ENCODE measurements around the gene ATXN1. TPM values are rescaled to one million over a fixed set of nuclear protein-coding genes. Genes with fewer than 3 reads are reported as not detected.

The ATXN1 gene
- polyA plus RNA-seq, 1 of the 3 experiments (the other 2 are of a cell fraction): 7.9 TPM

GRCh38 chr6:16413399-16413798, 347.9 kb downstream of the ATXN1 start (continued):
- TF ChIP-seq REST (IDR thresholded peaks at IDR 0.05; ENCODE audit: low read depth, low read length): no peak
- no peak for TF ChIP-seq FOXJ3 (CRISPR knock-in tag; IDR thresholded peaks at IDR 0.05)

GRCh38 chr6:16412982-16413381, 348.3 kb downstream of the ATXN1 start:
- H3K4me1 ChIP-seq (ENCODE audit: control insufficient read depth in 1 of 2, insufficient read depth in 2 of 2, low read depth in 1 of 2, low read length in 1 of 2): peaks cover 0 to 3% of the 10 kb centered on the region in 2 experiments; a peak in 1 of 4 replicates
- H3K4me2 ChIP-seq: no peak overlapping the region
- CTCF ChIA-PET: interaction anchor here (1.6 to 14.0 kb wide), 3 partner anchors 9 to 80 kb away, joined by 3 to 289 read pairs (median 9); no protein-coding TSS in a partner anchor
- H3K27me3 ChIP-seq (ENCODE audit: insufficient read depth): no peaks in the 10 kb centered on the region
- no peak for DNase-seq
- 94% methylated on average over 3 of the region's 3 CpGs for WGBS (ENCODE audit: low lambda C conversion rate)
- no peaks in the 10 kb centered on the region for H3K9me2 ChIP-seq
- no peaks in the 10 kb centered on the region for H3K9me3 ChIP-seq
- H3K9ac ChIP-seq: no peak overlapping the region
- no peak overlapping the region for H2AFZ ChIP-seq (ENCODE audit: low read depth)
- POLR2A ChIA-PET: no interaction called here
- TF ChIP-seq FOXM1 (IDR thresholded peaks at IDR 0.05; ENCODE audit: low read depth) (no peak), RFX5 (IDR thresholded peaks at IDR 0.05; ENCODE audit: low read length) (no peak), RCOR1 (IDR thresholded peaks at IDR 0.05; ENCODE audit: low read length) (no peak), EP300 (IDR thresholded peaks at IDR 0.05; ENCODE audit: borderline replicate concordance in 1 of 2, low read depth in 1 of 2, low read length in 1 of 2) (no peak), JUND (IDR thresholded peaks at IDR 0.05) (no peak), NRF1 (IDR thresholded peaks at IDR 0.05; ENCODE audit: low read depth, low read length) (no peak), PBX3 (IDR thresholded peaks at IDR 0.05) (no peak), CTCF (IDR thresholded peaks at IDR 0.05) (no peak), MXI1 (IDR thresholded peaks at IDR 0.05; ENCODE audit: low read depth, low read length) (no peak), GABPA (IDR thresholded peaks at IDR 0.05; ENCODE audit: low read depth) (no peak), USF1 (IDR thresholded peaks at IDR 0.05; ENCODE audit: borderline replicate concordance, low read depth) (no peak), FOXJ3 (CRISPR knock-in tag; IDR thresholded peaks at IDR 0.05) (no peak), GATA2 (CRISPR knock-in tag; IDR thresholded peaks at IDR 0.05) (no peak), ZBTB33 (IDR thresholded peaks at IDR 0.05; ENCODE audit: borderline replicate concordance, low read depth) (no peak), FOSL2 (IDR thresholded peaks at IDR 0.05; ENCODE audit: borderline replicate concordance, low read depth) (no peak), ELF1 (IDR thresholded peaks at IDR 0.05) (no peak), USF2 (IDR thresholded peaks at IDR 0.05; ENCODE audit: borderline replicate concordance, low read depth, low read length) (no peak)
- no peaks in the 10 kb centered on the region for H3K79me2 ChIP-seq (ENCODE audit: insufficient read depth)
- no peaks in the 10 kb centered on the region for H3F3A ChIP-seq (replicated peaks; ENCODE audit: insufficient read depth)
- peaks cover 0 to 7% of the 10 kb centered on the region in 2 experiments for H3K36me3 ChIP-seq (replicated peaks in 1 of 2; ENCODE audit: control insufficient read depth in 1 of 2, insufficient read depth in 2 of 2, low read length in 1 of 2)
- H3K4me3 ChIP-seq (ENCODE audit: low read depth in 2 of 2, low read length in 1 of 2): no peak overlapping the region
- H3K27ac ChIP-seq (ENCODE audit: low read depth in 2 of 2, low read length in 1 of 2): no peak overlapping the region
- H4K20me1 ChIP-seq (ENCODE audit: insufficient read depth): no peaks in the 10 kb centered on the region

Measured in SK-N-SH (cell line).